ENCODE data around the gene MRPL45. TPM values are rescaled to one million over a fixed set of nuclear protein-coding genes. Genes with fewer than 3 reads are reported as not detected.

The MRPL45 gene
- total and polyA plus RNA-seq, 9 of the 15 experiments (the other 6 are each of a cell fraction or from before 2014, with no cell fraction given): 48.4 to 228 (median 76.8) TPM

GRCh38 chr17:38296834-38297517 is at the start of gene MRPL45 (continued):
- 0 out of 2 replicates have a peak, but pooled peaks have one; percentile 21 for TF ChIP-seq ETV5 (CRISPR knock-in tag; IDR thresholded peaks at IDR 0.05; ENCODE audit: low read depth)
- 0 out of 4 replicates have a peak, but pooled peaks of 1 of the 2 experiments have one; percentile 11 for TF ChIP-seq SIN3A (IDR thresholded peaks at IDR 0.05; ENCODE audit: borderline replicate concordance in 2 of 2, control insufficient read depth in 1 of 2, low read depth in 2 of 2, low read length in 2 of 2)
- TF ChIP-seq ZNF644 (tag; IDR thresholded peaks at IDR 0.05; ENCODE audit: low read depth): peak; percentile 47; the same call in 1 of the 2 replicates
- TF ChIP-seq NFIC (IDR thresholded peaks at IDR 0.05): peak; percentile 61; the same call in 1 of the 2 replicates
- peak; percentile 77 for TF ChIP-seq USF2 (CRISPR knock-in tag; IDR thresholded peaks at IDR 0.05)
- TF ChIP-seq TEAD1 (CRISPR knock-in tag; IDR thresholded peaks at IDR 0.05): peak in 1 of 2 experiments; percentile 59; a peak in 2 of 4 replicates
- peak; percentile 2; the same call in 1 of the 2 replicates for TF ChIP-seq ARID1B (IDR thresholded peaks at IDR 0.05)
- TF ChIP-seq MAZ (CRISPR knock-in tag; conservative IDR thresholded peaks at IDR 0.05 in 1 of 2, IDR thresholded peaks at IDR 0.05 in 1 of 2): peak; percentile 64 to 82
- peak; percentile 57 for TF ChIP-seq POLR2AphosphoS5 (IDR thresholded peaks at IDR 0.05; ENCODE audit: control insufficient read depth, insufficient read depth, low read depth, low read length)
- TF ChIP-seq MGA (IDR thresholded peaks at IDR 0.05): peak; percentile 73
- peak; percentile 73 for TF ChIP-seq HNRNPLL (IDR thresholded peaks at IDR 0.05; ENCODE audit: low read depth, low read length, poor library complexity, severe bottlenecking)

Data from K562 (cell line).